Kasumi-1 (cell line): ENCODE measurements around the gene SLC30A1.
"Not testable (repeated sequence)": the region's sequence is repeated elsewhere in the genome, so short reads cannot be mapped to it uniquely, and the experiment has no call there.

Experiments used
- DNase-seq, 2 experiments: peaks; one replicate each; lab custom pipeline; 2025; lab: John Stamatoyannopoulos, UW

Gene SLC30A1

GRCh38 chr1:211583011-211583992, 4.3 kb upstream of the SLC30A1 start:
- DNase-seq = no peak

DNA sequence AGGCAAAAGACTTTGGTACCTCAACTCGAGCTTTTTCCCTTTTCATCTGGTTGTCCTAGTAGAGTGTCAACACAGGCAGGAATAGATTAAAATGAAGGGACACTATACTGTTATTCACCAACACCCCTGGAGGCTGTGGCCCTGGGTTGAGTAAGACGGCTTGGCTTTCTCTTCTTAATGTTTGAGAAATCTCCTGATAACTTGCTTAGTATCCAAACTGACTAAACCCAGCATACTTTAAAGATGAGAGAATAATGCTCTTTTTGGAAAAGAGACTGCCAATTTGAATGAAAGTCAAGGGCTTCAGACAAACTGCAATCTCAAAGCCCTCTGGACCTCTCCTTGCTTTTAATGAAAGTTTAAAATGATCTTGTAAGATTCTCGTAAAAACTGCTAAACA, 2.6 kb upstream of the SLC30A1 start:
- no peak for DNase-seq

DNA sequence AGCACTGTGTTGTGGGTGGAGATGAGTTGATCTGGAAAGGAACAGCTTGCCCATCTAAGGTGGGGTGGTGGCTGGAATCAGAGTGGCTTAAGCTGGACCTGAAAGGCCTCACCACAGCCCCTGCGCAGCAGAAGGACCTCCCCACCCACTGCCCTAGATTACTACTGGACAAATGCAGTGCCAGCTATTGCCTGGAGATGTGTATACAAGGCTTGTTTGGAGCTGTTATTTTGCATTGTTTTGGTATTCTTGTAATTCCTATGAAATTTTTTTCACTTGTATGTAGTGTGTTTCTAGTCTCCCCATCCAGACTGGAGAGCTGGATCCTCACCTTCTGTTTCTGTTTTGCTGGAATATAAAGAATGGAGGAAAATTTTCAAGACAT, 1.3 kb upstream of the SLC30A1 start:
- no peak for DNase-seq

DNA sequence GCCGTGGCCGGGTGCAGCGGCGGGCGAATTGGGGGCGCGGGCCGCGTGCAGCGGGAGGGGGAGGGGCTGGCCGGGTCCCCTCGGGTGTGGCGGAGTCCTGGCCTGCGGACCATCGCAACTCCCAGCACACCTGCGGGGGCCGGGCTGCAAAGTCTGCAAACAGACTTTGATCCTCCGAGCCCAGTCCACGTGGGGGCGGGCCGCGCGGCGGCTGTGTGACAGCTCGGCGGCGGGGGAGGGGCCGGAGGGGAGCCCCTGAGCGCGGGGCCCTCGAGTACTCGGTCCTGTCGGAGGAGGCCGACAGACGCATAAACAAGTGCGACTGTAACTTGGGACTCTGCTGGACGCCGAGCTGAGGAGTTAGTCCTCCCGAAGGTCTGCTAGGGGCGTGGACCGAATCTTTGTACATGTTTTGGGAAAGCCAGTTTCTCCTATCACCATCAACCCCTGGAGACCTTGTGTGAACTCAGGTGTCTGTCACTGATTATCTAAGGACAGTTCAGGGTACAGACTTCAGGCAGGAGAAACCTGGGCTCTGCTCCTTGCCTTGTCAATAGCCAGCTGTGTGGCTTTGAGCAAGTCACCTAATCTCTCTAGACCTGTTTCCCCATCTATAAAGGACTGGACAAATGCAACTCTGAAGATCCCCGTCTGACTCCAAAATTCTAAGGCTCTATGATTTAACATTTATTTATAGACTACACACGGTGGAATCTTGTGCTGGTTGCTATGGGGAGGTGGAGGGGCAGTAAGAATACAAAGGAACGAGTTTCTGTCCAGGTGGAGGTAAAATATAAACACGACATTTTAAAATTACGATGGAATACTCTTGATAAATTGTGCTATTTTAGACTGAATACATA, 710 bp upstream of the SLC30A1 start:
- peak; percentile 67 to 74 for DNase-seq

DNA sequence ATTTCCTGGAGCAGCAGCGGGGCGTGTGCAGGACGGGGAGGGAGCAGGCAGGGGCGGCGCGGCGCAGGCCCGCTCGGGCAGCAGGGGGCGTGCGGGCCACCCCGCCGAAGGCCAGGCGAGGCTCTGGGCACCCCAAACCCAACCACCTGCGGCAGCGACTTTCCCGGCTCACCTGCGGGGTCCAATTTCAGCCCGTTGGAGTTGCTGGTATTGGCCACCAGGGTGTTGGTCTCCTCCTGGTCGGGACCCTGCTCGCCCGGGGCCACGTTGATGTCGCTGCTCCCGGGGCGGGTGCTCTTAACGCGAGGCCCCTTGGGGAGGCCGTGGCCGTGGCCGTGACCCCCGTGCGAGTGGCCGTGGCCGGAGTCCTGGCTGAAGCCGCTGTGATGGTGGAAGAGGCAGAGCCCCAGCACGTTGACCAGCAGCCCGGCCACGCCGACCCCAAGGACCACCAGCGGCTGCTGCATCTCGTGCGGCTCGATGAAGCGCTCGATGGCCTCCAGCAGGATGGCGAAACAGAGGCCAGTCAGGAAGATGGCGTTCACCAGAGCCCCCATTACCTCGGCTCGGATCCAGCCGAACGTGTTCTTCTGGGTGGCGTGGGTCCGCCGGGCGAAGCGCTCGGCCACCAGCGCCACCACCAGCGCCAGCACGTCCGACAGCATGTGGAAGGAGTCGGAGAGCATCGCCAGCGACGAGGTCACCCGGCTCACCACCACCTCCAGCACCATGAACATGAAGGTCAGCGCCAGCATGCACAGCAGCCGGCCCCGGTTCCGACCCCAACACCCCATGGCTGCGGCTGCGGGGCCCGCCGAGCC, 932 bp downstream of the SLC30A1 start:
- DNase-seq = peak; percentile 86 to 88

GRCh38 chr1:211577277-211577818, 1.6 kb downstream of the SLC30A1 start:
- no peak for DNase-seq

- DNase-seq = no peak
Observed at GRCh38 chr1:211576717-211577116, 2.2 kb downstream of the SLC30A1 start.

GRCh38 chr1:211574705-211575104, 4.3 kb downstream of the SLC30A1 start:
- no peak for DNase-seq

GRCh38 chr1:211571998-211572397, 7.0 kb downstream of the SLC30A1 start:
- DNase-seq = no peak

- DNase-seq = not testable (repeated sequence)
Observed at GRCh38 chr1:211570378-211570777, 8.6 kb downstream of the SLC30A1 start.

- no peak for DNase-seq
Observed at GRCh38 chr1:211566431-211567025, 12.4 kb downstream of the SLC30A1 start.

GRCh38 chr1:211564084-211564483, 14.9 kb downstream of the SLC30A1 start:
- no peak for DNase-seq

DNA sequence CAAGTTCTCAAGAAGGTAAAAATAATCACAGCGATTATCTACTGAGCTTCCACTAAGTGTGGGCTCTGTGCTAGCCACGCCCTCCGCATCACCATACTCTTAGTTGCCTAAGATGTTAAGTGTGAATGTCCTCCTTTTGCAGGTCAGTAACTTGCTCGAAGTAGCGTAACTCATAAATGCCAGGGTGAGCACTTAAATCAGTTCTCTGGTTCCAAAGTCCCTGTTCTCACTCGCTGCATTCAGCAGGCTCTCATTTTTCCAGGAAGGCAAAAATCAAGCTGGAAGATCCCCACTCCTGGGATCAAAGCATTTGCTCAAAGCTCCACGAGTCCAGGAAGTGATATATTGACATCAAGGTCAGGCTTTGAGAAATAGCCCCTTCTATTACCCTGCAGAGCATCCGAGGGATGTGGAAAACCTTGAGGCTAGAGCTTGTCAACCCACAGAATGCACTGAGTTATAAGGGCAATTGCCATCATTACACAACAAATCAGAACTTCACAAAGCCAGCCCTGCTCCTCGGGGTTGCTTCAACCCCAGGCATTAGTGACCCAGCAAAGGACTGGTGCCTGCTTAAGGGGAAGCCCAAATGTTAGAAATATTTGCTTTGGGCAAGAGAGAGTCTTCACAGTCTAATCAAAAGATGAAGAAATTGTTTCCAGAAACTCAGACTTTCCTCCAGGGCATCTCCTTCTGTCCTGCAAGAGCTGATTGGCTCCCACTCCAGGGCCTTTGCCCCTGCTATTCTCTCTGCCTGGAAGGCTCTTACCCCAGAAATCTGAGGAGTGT, 19.5 kb downstream of the SLC30A1 start:
- DNase-seq = no peak

DNA sequence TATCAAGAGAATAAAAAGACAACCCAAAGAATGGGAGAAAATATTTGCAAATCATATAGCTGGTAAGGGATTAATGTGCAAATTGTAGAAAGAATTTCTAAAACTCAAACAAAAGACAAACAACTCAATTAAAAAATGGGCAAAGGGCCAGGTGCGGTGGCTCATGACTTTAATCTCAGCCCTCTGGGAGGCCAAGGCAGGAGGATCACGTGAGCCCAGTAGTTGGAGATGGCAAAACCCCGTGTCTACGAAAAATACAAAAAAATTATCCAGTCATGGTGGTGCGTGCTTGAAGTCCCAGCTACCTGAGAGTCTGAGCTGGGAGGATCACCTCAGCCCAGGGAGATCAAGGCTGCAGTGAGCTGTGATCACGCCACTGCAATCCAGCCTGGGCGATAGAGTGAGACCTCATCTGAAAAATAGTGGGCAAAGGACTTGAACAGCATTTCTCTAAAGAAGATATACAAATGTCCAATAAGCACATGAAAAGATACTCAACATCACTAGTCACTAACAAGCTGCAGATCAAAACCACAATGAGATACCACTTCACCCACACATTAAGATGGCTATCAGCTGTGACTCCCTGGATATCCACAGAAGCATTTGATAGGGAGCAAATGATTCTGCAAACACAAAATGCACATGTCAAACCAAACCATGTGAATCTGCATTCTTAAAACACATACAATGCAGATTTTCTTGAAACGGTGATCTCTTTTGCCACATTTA, 20.9 kb downstream of the SLC30A1 start:
- no peak for DNase-seq

DNA sequence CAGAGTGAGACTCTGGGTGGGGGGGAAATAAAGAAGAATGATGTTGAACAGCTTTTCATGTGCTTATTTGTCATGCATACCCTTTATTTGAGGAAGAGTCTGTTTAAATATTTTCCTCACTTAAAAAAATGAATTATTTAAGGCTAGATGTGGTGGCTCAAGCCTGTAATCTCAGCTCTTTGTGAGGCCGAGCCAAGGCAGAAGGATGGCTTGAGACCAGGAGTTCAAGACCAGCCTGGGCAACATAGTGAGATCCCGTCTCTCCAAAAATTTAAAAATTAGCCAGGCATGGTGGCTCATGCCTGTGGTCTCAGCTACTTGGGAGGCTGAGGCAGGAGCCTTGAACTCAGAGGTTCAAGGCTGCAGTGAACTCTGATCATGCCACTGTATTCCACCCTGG, 25.4 kb downstream of the SLC30A1 start:
- no peak for DNase-seq

DNA sequence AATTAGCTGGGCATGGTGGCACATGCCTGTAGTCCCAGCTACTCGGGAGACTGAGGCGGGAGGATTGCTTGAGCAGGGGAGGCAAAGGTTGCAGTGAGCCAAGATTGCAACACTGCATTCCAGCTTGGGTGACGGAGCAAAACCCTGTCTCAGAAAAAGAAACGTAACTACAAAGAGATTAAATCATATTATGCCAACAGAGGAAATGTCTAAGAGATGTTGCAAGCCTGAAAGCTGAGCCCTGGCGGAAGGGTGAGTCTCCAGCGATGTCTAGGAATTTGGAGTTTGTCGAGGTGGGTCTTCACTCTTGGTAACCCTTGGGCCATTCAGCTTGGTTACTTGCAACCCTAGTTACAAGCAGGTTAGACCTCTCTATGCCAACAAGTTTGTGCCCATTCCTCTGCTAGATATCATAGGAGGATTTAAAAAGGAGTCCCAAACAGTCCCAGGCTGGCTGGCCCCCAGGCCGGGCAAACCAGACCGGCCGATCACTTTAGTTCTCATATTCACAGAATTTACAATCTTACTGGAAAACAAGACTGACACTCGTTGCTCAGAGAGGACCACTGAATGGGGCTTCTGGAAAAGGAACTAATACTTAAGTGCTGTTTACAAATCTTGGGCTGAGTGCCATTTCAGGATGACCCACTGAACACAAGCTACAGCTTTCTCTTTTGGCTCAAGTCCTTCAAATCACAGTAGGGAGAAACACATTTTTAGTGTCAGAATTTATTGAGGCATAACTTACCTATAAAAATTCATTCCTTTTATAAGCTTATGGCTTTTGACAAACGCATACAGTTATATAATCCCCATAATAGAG, 27.1 kb downstream of the SLC30A1 start:
- DNase-seq = no peak

- no peak for DNase-seq
Observed at GRCh38 chr1:211549092-211549711, 29.8 kb downstream of the SLC30A1 start.

- DNase-seq = no peak
Observed at GRCh38 chr1:211548321-211549091, 30.5 kb downstream of the SLC30A1 start.
